GM19324 (cell line): Measurements from ENCODE around the gene SCN8A.
"Not testable (repeated sequence)": the region's sequence is repeated elsewhere in the genome, so short reads cannot be mapped to it uniquely, and the experiment has no call there.

Experiments used
- ATAC-seq: cut with Tn5 transposase; IDR thresholded peaks from one replicate; pipeline ENCODE4 v1.9.1; 2021; ENCODE audit warnings: mild to moderate bottlenecking, moderate library complexity; ENCODE audit not compliant: unreplicated experiment, low FRiP score

SCN8A gene

GRCh38 chr12:51826881-51827280 is 235.8 kb downstream of the SCN8A start:
- ATAC-seq, result no peak

- ATAC-seq, result no peak
Measured at GRCh38 chr12:51827925-51828818, 237.1 kb downstream of the SCN8A start.

DNA sequence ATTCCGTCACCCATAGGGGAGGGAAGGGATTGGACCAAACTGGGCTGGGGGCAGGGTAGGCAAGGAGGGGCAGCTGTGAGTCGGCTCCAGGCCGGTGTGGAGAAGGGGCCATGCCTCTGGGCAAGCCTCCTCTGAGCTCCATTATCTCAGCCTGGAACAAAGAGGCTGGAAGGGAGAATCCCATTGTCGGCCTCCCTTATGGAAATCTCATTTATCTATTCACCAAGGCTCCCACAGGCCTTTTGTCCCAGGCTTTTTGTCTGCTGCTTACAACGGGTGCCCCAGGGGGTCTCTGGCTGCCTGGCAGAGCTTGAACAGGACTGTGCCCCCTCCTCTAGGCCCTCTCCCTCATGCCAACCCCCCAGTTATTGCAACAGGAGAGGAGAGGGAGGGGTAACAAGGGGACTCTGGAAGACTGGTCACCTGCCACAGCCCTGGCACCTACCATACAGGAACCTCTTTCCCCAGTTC is 238.0 kb downstream of the SCN8A start:
- no peak for ATAC-seq

- no peak for ATAC-seq
Measured at GRCh38 chr12:51829641-51830040, 238.6 kb downstream of the SCN8A start.

GRCh38 chr12:51831817-51832216 is 240.8 kb downstream of the SCN8A start:
- ATAC-seq, result not testable (repeated sequence)

DNA sequence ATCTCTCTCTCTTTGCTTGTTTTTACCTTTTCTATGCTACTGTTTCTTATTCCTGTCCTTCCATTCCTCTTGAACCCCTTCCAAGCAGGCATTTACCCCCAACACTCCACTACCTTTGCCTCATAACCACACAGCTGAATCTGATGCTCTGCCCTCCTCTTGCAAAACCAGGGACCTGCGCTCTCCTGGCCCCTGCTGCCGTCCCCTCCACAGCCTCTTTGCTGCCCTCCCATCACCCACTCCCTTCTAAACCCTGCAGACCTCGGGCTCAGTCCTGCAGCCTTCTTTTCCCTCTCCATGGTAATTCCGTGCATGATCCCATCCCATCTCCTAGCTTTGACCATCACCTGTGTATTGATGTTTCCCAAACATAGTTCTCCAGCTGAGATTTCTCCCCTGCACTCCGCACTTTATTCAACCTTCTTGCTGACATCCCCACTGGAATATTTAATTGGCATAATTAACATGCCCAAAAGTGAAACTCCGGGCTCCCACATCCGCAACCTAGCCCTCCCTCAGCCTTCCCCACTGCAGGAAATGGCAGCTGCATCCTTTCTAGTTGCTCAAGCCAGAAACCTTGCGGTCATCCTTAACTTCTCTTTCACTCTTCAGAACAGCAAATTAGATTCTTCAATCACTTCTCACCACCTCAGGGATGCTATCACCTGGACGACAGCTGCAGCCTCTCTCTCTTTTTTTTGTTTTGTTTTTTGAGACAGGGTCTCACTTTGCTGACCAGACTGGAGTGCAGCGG is 241.5 kb downstream of the SCN8A start:
- no peak for ATAC-seq

DNA sequence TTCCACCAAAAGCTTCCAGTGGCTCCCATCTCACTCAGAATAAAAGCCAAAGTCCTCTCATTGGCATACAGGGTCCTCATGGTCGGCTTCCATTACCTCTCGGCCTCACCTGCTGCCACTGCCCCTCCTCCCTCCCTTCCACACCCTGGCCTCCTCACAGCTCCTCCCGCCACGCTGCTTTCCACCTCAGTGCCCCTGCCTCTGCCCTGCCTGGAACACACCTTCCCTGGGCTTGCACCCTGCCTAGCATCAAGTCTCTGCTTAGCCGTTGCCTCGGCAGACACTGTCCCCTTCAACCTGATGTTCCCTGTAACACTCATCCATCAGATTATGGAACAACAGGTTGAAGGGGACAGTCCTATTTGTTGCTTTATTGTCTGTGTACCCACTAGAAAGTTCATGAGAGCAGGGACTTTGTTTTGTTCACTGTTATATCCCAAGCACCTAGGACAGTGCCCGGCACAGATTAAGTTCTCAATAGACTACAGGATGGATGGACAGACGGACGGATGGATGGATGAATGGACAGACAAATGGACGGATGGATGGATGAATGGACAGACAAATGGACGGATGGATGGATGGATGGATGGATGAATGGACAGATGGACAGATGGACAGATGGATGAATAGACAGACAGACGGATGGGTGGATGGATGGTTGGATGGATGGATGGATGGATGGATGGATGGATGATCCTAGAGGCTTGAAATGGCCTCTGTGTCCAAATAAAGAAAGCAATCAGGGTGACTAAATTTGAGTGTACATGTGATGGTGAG is 242.6 kb downstream of the SCN8A start:
- no peak for ATAC-seq

DNA sequence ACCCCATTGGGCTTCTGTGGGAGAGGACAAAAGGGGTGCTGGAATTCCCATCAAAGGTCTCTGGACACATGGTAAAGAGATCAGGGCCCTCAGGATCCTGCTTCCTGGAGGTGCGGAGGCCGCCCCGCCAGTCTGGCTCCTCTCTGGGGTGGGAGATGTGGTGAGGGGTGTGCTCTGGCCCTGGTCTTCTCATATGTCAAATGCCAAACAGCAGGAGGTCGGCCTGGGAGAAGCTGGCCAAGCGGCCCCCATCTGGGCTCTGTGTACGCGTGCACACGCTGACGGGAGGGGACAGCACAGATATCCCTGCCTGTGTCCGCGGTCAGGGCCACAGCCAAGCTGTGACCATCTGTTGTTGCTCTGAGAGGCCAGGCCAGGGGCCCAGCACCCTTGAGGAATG is 243.4 kb downstream of the SCN8A start:
- ATAC-seq, result no peak

- no peak for ATAC-seq
Measured at GRCh38 chr12:51836041-51836826, 245.2 kb downstream of the SCN8A start.

- ATAC-seq, result no peak
Measured at GRCh38 chr12:51836827-51837173, 245.8 kb downstream of the SCN8A start.

- ATAC-seq, result no peak
Measured at GRCh38 chr12:51837286-51837685, 246.3 kb downstream of the SCN8A start.

GRCh38 chr12:51838036-51838435 is 247.0 kb downstream of the SCN8A start:
- ATAC-seq, result no peak

GRCh38 chr12:51838762-51839161 is 247.7 kb downstream of the SCN8A start:
- no peak for ATAC-seq

- ATAC-seq, result no peak
Measured at GRCh38 chr12:51839310-51839947, 248.4 kb downstream of the SCN8A start.

GRCh38 chr12:51840966-51841365 is 249.9 kb downstream of the SCN8A start:
- no peak for ATAC-seq

DNA sequence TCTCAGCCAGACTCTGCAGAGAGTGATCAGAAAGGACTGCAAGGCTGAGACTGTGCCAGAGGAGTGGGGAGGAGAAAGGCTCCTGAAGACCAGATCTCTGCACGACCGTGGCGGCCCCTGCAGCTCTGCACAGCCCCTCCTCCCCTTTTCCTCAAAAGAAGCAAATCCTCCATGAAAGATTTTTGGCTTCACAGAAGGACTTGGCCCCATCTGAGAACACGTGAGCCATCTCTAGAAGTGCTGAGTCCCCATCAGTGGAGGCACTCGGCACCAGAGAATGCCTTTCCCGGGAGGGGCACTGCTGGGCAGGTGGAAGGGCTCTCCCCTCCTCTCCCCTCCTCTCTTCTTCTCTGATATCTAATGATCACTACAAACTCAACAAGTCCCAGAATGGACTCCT is 250.7 kb downstream of the SCN8A start:
- ATAC-seq, result no peak

GRCh38 chr12:51844854-51845253 is 253.8 kb downstream of the SCN8A start:
- ATAC-seq, result no peak

GRCh38 chr12:51845482-51845881 is 254.4 kb downstream of the SCN8A start:
- no peak for ATAC-seq

- no peak for ATAC-seq
Measured at GRCh38 chr12:51846271-51846691, 255.2 kb downstream of the SCN8A start.
